Measurements from ENCODE around the gene UBAP1. TPM values are rescaled to one million over a fixed set of nuclear protein-coding genes. Genes with fewer than 3 reads are reported as not detected.
"Not testable (repeated sequence)": the region's sequence is repeated elsewhere in the genome, so short reads cannot be mapped to it uniquely, and the experiment has no call there.

UBAP1 gene
- total RNA-seq, 1 donor = 57.1 TPM

DNA sequence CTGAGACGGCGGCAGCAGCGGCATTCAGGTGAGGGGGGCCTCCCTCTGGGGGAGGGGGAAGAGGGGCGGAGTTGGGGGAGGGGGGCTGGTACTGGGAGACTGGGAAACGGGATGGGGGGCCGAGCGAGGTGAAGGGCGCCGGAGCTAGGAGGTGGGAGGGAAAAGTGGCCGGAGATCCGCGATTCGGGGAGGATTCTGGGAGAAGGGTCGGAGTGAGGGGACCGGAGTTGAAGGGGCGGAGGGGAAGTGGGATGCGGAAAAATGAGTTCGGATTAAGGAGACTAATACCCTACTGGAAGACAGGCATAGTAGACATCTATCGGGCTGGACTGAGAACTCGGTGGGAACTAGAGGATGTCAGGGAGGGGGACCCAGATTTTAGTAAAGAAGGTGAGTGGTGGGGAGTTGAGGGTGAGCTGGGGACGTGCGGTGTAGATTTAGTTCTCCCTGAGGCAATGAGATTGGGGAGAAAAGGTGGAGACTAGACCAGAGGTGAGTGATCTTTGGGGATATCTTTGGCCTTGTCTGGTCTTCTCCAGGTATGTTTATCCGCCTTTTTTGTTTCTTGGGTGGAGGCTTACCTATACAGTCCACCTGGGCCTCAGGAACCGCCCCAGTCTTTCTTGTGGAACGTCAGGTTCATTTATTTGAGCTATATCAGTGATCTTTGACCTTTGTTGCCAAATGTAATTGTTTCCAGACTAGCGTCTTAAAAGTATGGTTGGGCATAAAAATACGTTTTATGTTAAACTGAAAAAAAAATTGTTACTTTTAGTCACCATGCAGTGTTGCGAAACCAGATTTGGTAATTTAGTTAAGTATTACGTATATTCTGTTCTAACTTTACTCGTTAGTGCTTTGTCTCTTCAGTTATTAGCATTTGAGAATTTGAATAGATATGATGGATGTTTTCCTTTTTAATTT lies 632 bp downstream of the UBAP1 start:
- TF ChIP-seq, protein P1, sequence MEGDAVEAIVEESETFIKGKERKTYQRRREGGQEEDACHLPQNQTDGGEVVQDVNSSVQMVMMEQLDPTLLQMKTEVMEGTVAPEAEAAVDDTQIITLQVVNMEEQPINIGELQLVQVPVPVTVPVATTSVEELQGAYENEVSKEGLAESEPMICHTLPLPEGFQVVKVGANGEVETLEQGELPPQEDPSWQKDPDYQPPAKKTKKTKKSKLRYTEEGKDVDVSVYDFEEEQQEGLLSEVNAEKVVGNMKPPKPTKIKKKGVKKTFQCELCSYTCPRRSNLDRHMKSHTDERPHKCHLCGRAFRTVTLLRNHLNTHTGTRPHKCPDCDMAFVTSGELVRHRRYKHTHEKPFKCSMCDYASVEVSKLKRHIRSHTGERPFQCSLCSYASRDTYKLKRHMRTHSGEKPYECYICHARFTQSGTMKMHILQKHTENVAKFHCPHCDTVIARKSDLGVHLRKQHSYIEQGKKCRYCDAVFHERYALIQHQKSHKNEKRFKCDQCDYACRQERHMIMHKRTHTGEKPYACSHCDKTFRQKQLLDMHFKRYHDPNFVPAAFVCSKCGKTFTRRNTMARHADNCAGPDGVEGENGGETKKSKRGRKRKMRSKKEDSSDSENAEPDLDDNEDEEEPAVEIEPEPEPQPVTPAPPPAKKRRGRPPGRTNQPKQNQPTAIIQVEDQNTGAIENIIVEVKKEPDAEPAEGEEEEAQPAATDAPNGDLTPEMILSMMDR (IDR thresholded peaks at IDR 0.05; ENCODE audit: insufficient read depth, low read length) = no peak
- DNase-seq (ENCODE audit: low read depth) = peak; percentile 80

DNA sequence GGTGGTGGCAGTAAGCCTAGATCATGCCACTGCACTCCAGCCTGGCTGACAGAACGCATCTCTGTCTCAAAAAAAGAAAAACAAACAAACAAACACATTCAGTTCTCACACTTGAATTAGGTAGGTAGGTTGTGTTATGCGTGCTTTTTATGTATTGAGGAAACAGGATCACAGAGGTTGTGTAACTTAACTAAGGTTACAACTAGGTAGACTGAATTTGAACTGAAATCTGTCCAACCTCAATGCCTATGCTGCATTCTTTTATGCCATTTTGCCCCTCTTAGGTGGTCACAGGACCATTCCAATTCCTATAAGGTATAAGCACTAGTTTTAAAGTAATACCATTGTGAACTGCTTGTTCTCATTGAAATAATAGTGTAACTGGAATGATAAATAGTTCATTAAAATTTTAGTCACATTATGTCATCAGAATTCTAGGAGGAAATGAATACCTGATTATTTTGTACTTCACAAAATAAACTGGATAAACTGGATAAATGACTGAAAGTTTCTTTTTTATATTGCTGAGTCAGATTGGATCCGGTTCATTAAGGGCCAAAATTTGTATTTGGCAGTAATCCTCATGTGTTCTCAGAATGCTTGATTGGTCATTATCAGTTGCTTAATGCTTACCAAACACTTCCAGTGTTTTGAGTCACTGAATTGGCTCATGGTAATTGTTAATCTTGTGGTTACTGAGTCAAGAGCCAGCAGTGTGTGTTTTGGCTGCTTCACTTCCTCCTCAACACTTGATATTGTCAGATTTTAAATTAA lies 7.1 kb downstream of the UBAP1 start:
- TF ChIP-seq, protein P1 (IDR thresholded peaks at IDR 0.05; ENCODE audit: insufficient read depth, low read length) = no peak
- peak; percentile 98 for DNase-seq (ENCODE audit: low read depth)
- no peak overlapping the region for H3K4me3 ChIP-seq (ENCODE audit: low read depth, low read length)

More for the DNA sequence above, 632 bp downstream of the UBAP1 start:
- peak overlapping the region; percentile 96 for H3K4me3 ChIP-seq (ENCODE audit: low read depth, low read length)

DNA sequence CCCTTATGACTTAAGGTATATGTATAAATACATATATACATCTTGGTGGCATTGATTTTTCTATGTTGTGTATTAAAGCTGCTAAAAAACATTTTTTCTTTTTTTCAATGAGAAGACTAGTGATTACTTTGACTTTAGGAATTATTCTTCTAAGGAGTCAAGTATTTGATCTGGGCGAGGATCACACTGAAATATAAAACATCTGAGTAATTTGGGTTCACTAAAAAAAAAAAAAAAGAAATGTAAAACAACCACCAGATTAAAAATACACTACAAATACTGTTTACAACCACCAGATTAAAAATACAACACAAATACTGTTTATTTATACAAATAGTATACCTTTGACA lies 9.0 kb downstream of the UBAP1 start:
- DNase-seq (ENCODE audit: low read depth) = peak; percentile 51
- TF ChIP-seq, protein P1 (IDR thresholded peaks at IDR 0.05; ENCODE audit: insufficient read depth, low read length) = no peak
- H3K4me3 ChIP-seq (ENCODE audit: low read depth, low read length) = no peak overlapping the region

DNA sequence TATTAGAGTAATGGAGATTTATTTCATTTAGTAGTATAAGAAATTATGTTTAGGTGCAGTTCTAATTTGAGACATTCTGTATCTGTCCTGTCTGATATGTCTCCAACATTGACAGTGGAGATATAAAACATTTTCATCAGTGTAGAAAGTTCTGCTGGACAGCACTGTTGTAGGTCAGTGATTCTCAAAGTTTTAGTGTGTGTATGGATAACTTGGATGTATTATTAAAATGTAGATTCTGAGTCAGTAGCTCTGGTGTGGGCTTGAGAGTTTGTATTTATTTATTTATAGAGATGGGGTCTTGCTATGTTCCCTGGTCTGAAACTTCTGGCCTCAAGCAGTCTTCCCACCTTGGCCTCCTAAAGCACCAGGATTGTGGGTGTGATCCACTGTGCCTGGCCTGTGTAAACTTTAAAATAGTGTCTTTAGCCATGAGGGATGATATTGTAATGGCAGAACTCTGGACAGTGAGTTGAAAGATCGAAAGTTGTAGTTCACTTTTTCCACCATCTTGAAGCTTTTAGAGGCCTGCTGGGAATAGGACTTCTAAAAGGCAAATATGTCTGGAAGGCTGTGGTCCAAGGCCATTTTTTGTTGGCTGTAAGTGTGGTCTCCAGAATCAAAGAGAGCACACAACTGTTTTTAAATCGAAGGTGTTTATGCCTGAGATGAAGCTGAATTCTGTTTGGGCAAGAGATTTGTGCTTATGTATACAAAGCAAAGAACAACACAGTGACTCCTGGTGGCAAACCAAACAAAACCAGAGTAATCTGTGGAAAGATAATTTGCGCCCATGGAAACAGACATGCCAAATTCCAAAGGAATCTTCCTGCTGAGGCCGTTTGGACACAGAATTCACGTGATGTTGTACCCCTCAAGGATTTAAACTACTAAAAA lies 12.4 kb downstream of the UBAP1 start:
- TF ChIP-seq, protein P1 (IDR thresholded peaks at IDR 0.05; ENCODE audit: insufficient read depth, low read length) = peak; percentile 30
- no peak overlapping the region for H3K4me3 ChIP-seq (ENCODE audit: low read depth, low read length)
- peak; percentile 39 for DNase-seq (ENCODE audit: low read depth)

DNA sequence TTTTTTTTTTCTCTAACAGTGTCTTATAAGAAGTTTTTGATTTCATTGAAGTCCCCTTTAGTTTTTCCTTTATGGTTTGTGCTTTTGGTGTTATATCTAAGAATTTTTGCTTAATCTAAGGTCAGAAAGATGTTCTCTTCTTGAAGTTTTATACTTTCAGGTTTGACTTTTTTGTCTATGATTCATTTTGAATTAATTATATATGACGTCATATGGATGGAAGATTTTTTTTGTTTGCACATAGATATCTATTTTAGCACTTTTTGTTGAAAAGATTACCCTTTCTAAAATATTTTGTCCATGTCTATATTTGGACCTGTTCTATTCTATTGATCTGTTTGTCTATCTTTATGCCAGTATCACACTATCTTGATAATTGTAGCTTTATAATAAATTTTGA lies 16.3 kb downstream of the UBAP1 start:
- no peak overlapping the region for H3K4me3 ChIP-seq (ENCODE audit: low read depth, low read length)
- TF ChIP-seq, protein P1 (IDR thresholded peaks at IDR 0.05; ENCODE audit: insufficient read depth, low read length) = no peak
- no peak for DNase-seq (ENCODE audit: low read depth)

DNA sequence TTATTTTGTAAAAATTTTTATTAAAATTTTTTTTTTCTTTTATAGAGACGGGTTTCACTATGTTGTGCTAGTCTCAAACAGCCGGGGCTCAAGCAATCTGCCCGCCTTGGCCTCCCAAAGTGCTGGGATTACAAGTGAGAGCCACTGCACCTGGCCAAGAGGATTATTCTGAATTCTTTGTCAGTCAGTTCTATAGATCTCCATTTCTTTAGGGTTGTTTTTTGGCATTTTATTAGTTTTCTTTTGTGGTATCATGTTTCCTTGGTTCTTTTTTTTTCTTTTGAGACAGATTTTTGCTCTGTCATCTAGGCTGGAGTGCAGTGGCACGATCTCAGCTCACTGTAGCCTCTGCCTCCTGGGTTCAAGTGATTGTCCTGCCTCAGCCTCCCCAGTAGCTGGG lies 18.4 kb downstream of the UBAP1 start:
- not testable (repeated sequence) for H3K4me3 ChIP-seq (ENCODE audit: low read depth, low read length); DNase-seq (ENCODE audit: low read depth)

Measured in fibroblast of the aortic adventitia (primary cell).